GM19193 (cell line): ENCODE results near the gene RNF212.

Experiments
- POLR2A ChIP-seq: IDR thresholded peaks from 4 replicates; pipeline ENCODE4 v1.6.1; 2011; ENCODE audit not compliant: insufficient read depth, insufficient read length; ENCODE audit errors: extremely low read depth

Gene RNF212

GRCh38 chr4:1124818-1125217 lies 11.5 kb upstream of the RNF212 start:
- TF ChIP-seq POLR2A, result no peak

- no peak for TF ChIP-seq POLR2A
Measured at GRCh38 chr4:1122505-1122904, 9.1 kb upstream of the RNF212 start.

GRCh38 chr4:1116838-1117237 lies 3.5 kb upstream of the RNF212 start:
- TF ChIP-seq POLR2A, result no peak

GRCh38 chr4:1115528-1116293 lies 2.3 kb upstream of the RNF212 start:
- no peak for TF ChIP-seq POLR2A

- TF ChIP-seq POLR2A, result no peak
Measured at GRCh38 chr4:1112821-1113182, 562 bp downstream of the RNF212 start.

- no peak for TF ChIP-seq POLR2A
Measured at GRCh38 chr4:1112174-1112820, 1.1 kb downstream of the RNF212 start.

- TF ChIP-seq POLR2A, result no peak
Measured at GRCh38 chr4:1111259-1111809, 2.0 kb downstream of the RNF212 start.

- TF ChIP-seq POLR2A, result no peak
Measured at GRCh38 chr4:1109898-1110506, 3.4 kb downstream of the RNF212 start.

- TF ChIP-seq POLR2A, result no peak
Measured at GRCh38 chr4:1109333-1109732, 4.0 kb downstream of the RNF212 start.

- TF ChIP-seq POLR2A, result no peak
Measured at GRCh38 chr4:1105662-1106061, 7.7 kb downstream of the RNF212 start.

GRCh38 chr4:1105067-1105466 lies 8.3 kb downstream of the RNF212 start:
- no peak for TF ChIP-seq POLR2A

GRCh38 chr4:1104647-1105046 lies 8.7 kb downstream of the RNF212 start:
- no peak for TF ChIP-seq POLR2A

- no peak for TF ChIP-seq POLR2A
Measured at GRCh38 chr4:1099684-1100335, 13.6 kb downstream of the RNF212 start.

- no peak for TF ChIP-seq POLR2A
Measured at GRCh38 chr4:1099270-1099669, 14.1 kb downstream of the RNF212 start.

- TF ChIP-seq POLR2A, result no peak
Measured at GRCh38 chr4:1098311-1098925, 14.9 kb downstream of the RNF212 start.
